Esophagus muscularis mucosa (tissue), 4 donors: Measurements from ENCODE around the gene WDR13.

Experiments
- EP300 ChIP-seq: sonication (generic); formaldehyde crosslinking; IDR thresholded peaks from one replicate; pipeline ENCODE4 v1.6.1; 2017; ENCODE audit warnings: antibody characterized with exemption
- POLR2A ChIP-seq: fragments of 450-650 bp; IDR thresholded peaks from one replicate; pipeline ENCODE4 v1.6.1; 2017; ENCODE audit warnings: antibody characterized with exemption, moderate library complexity, mild to moderate bottlenecking, low read depth
- POLR2AphosphoS5 ChIP-seq, 2 donors: sonication (generic); formaldehyde crosslinking; IDR thresholded peaks; one replicate each; pipeline ENCODE4 v1.6.1; 2017; ENCODE audit warnings: antibody characterized with exemption in 2 of 2
- TF ChIP-seq, protein P1 (sequence below), 3 experiments: fragments of 200-600 bp in 2 of 3; fragments of 450-650 bp in 1 of 3; sonication (generic) in 2 of 3; IDR thresholded peaks; one replicate each; pipeline ENCODE4 v1.5.1; 2017 to 2019; ENCODE audit warnings: antibody characterized with exemption in 3 of 3, mild to moderate bottlenecking in 2 of 3, moderate library complexity in 1 of 3

DNA sequence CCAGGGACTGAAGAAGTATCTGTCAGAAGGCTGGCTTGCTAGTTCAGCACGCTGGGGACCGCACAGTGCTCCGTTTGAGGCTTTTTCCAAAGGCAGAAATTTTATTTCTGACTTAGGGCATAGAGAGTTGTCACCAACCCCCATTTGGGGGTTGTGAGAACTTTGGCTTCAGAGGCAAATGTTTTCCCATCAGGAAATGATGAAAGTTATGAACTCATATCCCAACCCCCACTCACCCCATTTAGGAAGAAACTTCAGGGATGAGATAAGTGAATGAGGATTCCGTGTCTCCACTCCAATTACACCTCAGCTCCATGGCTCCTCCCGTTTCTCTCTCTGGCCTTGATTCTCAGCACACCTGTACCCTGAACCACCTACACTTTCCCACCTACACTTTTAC lies 4.3 kb upstream of the WDR13 start:
- TF ChIP-seq, protein P1, sequence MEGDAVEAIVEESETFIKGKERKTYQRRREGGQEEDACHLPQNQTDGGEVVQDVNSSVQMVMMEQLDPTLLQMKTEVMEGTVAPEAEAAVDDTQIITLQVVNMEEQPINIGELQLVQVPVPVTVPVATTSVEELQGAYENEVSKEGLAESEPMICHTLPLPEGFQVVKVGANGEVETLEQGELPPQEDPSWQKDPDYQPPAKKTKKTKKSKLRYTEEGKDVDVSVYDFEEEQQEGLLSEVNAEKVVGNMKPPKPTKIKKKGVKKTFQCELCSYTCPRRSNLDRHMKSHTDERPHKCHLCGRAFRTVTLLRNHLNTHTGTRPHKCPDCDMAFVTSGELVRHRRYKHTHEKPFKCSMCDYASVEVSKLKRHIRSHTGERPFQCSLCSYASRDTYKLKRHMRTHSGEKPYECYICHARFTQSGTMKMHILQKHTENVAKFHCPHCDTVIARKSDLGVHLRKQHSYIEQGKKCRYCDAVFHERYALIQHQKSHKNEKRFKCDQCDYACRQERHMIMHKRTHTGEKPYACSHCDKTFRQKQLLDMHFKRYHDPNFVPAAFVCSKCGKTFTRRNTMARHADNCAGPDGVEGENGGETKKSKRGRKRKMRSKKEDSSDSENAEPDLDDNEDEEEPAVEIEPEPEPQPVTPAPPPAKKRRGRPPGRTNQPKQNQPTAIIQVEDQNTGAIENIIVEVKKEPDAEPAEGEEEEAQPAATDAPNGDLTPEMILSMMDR (IDR thresholded peaks at IDR 0.05), result no peak
- TF ChIP-seq POLR2AphosphoS5 (IDR thresholded peaks at IDR 0.05) (no peak), POLR2A (no peak), EP300 (no peak)
